Measurements from ENCODE around the gene CIPC. TPM values are rescaled to one million over a fixed set of nuclear protein-coding genes. Genes with fewer than 3 reads are reported as not detected.

Gene CIPC
- total and polyA plus RNA-seq, 9 of the 15 experiments (the other 6 are each of a cell fraction or from before 2014, with no cell fraction given) = 5.0 to 16.9 (median 10.7) TPM

DNA sequence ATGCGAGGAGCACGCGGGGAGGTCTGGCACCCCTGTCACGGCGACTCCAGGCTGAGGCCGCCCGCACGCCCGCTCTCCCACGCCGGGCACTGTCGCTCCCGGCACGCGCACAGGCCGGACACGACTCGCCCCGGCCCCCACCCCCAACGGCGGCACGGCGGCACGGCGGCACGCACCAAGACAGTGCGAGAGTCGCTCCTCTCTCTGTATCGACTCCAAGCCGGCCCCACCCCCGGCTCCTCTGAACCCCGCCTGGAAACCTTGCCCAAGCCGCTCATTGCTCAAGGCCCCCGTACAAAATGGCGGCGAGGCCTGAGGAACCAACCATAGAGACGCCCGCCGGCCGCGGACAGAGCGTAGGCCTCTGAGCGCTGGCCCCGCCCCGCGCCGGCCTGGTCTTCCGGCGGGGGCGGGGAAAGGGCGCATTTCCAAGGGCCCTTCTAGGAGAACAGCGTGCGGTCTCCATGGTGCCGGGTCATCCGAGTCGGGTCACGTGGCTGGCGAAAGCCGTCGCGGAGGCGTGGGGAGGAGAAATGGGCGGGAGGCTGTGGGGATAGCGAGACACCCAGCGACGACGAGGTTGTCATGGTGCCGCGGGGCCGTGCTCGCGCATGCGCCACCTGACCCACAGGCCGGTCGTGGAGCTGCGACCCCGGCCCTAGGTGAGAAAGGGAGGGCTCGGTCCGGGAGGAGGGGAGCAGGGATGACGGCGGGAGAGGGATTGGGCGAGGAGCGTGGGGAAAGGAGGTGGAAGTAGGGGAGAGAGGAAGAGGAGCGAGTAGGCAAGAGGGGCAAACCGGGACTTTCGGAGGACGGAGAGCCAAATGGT lies at the start of gene CIPC (continued):
- TF ChIP-seq, protein P1, sequence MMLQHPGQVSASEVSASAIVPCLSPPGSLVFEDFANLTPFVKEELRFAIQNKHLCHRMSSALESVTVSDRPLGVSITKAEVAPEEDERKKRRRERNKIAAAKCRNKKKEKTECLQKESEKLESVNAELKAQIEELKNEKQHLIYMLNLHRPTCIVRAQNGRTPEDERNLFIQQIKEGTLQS (IDR thresholded peaks at IDR 0.05) = no peak
- TF ChIP-seq, protein P1 (CRISPR knock-in tag; conservative IDR thresholded peaks at IDR 0.05) = no peak
- TF ChIP-seq, protein P2, sequence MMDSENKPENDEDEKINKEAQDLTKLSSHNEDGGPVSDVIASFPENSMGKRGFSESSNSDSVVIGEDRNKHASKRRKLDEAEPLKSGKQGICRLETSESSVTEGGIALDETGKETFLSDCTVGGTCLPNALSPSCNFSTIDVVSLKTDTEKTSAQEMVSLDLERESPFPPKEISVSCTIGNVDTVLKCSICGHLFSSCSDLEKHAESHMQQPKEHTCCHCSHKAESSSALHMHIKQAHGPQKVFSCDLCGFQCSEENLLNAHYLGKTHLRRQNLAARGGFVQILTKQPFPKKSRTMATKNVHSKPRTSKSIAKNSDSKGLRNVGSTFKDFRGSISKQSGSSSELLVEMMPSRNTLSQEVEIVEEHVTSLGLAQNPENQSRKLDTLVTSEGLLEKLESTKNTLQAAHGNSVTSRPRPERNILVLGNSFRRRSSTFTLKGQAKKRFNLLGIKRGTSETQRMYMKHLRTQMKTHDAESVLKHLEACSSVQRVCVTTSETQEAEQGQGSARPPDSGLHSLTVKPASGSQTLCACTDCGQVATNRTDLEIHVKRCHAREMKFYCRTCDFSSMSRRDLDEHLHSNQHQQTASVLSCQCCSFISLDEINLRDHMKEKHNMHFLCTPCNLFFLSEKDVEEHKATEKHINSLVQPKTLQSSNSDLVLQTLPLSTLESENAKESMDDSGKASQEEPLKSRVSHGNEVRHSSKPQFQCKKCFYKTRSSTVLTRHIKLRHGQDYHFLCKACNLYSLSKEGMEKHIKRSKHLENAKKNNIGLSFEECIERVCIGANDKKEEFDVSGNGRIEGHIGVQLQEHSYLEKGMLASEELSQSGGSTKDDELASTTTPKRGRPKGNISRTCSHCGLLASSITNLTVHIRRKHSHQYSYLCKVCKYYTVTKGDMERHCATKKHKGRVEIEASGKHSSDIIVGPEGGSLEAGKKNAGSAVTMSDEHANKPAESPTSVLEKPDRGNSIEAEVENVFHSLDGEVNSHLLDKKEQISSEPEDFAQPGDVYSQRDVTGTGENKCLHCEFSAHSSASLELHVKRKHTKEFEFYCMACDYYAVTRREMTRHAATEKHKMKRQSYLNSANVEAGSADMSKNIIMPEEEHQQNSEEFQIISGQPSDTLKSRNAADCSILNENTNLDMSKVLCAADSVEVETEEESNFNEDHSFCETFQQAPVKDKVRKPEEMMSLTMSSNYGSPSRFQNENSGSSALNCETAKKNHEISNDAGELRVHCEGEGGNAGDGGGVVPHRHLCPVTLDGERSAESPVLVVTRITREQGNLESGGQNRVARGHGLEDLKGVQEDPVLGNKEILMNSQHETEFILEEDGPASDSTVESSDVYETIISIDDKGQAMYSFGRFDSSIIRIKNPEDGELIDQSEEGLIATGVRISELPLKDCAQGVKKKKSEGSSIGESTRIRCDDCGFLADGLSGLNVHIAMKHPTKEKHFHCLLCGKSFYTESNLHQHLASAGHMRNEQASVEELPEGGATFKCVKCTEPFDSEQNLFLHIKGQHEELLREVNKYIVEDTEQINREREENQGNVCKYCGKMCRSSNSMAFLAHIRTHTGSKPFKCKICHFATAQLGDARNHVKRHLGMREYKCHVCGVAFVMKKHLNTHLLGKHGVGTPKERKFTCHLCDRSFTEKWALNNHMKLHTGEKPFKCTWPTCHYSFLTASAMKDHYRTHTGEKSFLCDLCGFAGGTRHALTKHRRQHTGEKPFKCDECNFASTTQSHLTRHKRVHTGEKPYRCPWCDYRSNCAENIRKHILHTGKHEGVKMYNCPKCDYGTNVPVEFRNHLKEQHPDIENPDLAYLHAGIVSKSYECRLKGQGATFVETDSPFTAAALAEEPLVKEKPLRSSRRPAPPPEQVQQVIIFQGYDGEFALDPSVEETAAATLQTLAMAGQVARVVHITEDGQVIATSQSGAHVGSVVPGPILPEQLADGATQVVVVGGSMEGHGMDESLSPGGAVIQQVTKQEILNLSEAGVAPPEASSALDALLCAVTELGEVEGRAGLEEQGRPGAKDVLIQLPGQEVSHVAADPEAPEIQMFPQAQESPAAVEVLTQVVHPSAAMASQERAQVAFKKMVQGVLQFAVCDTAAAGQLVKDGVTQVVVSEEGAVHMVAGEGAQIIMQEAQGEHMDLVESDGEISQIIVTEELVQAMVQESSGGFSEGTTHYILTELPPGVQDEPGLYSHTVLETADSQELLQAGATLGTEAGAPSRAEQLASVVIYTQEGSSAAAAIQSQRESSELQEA (IDR thresholded peaks at IDR 0.05; ENCODE audit: low read depth) = 0 out of 2 replicates have a peak, but pooled peaks have one; percentile 63
- TF ChIP-seq, protein P3, sequence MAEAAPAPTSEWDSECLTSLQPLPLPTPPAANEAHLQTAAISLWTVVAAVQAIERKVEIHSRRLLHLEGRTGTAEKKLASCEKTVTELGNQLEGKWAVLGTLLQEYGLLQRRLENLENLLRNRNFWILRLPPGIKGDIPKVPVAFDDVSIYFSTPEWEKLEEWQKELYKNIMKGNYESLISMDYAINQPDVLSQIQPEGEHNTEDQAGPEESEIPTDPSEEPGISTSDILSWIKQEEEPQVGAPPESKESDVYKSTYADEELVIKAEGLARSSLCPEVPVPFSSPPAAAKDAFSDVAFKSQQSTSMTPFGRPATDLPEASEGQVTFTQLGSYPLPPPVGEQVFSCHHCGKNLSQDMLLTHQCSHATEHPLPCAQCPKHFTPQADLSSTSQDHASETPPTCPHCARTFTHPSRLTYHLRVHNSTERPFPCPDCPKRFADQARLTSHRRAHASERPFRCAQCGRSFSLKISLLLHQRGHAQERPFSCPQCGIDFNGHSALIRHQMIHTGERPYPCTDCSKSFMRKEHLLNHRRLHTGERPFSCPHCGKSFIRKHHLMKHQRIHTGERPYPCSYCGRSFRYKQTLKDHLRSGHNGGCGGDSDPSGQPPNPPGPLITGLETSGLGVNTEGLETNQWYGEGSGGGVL (CRISPR knock-in tag; IDR thresholded peaks at IDR 0.05) = no peak
- TF ChIP-seq ATF7 (IDR thresholded peaks at IDR 0.05) (peak; percentile 77), PTTG1 (tag; IDR thresholded peaks at IDR 0.05; ENCODE audit: low read depth) (no peak), YY1 (IDR thresholded peaks at IDR 0.05; ENCODE audit: borderline replicate concordance in 1 of 3, control insufficient read depth in 1 of 3, extremely low read depth in 1 of 3, insufficient read depth in 3 of 3, insufficient read length in 1 of 3, insufficient replicate concordance in 2 of 3, low read depth in 1 of 3, low read length in 2 of 3) (peak; percentile 80 to 95 (median 95)), CREB1 (IDR thresholded peaks at IDR 0.05) (peak; percentile 45; the same call in 1 of the 2 replicates), CREB1 (CRISPR knock-in tag; IDR thresholded peaks at IDR 0.05) (peak; percentile 37; the same call in 1 of the 2 replicates), NCOR1 (IDR thresholded peaks at IDR 0.05) (peak; percentile 37; the same call in 1 of the 2 replicates)
- TF ChIP-seq, protein P4, sequence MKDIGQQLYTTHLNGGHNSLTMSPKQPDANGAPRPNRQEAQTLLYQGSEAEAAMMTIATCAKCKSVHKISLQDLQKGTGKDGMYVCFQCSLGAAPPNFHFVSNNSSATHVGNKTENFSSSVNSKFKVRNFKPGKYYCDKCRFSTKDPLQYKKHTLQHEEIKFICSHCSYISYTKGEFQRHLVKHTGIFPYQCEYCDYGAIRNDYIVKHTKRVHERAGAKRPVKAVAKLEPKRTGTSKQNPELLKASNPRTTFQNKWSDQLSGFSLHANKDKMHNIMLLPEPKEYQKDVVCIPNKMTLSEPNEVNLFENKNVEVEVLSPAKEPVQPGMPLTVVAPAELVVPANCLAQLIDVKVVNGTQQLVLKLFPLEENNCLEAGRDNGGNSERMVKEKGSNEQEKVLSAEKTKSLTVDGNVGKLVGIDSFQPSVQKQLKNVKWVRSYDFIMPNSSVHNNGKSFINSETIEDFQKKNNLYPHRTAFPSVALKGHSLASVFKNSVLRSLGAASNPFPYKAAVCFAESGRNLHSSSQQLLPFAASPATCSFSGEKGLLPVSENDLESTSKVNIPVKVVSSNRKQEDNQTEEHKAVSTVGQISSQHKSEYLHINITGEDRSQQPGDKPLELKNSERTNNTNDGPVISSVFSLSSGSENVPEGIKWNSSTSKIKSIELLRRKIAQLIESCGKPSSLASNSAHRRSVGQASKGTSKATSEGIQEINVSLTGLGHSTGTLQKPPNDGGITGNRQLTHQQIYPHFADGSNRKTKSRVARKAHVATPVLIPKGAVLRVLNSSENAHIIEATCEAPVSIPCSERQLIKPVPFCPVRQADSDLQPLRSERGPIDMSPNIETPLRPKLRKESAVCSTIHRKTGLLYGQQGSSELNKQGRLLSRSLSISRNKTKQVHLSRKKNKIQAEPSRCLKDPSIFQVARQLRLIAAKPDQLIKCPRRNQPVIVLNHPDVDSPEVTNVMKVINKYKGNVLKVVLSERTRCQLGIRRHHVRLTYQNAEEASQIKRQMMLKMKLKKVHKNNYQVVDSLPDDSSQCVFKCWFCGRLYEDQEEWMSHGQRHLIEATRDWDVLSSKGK (CRISPR knock-in tag; IDR thresholded peaks at IDR 0.05) = no peak
